ENCODE data around the gene FUT9.

The FUT9 gene

DNA sequence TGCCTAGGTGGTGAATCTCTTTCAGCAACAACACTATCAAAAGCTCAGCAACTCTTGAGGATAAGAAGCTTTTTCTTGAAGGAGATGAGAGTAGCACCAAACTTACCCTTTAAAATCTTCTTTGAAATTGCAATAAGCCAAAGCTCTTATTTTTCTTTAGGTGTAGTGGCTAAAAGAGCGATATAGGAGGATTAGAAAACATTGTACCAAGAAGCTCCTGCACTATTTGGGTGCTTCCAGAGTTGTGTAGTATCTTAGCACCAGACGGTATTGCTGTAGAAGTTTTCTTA, 1.2 kb downstream of the FUT9 start (continued):
- TF ChIP-seq, protein P1, sequence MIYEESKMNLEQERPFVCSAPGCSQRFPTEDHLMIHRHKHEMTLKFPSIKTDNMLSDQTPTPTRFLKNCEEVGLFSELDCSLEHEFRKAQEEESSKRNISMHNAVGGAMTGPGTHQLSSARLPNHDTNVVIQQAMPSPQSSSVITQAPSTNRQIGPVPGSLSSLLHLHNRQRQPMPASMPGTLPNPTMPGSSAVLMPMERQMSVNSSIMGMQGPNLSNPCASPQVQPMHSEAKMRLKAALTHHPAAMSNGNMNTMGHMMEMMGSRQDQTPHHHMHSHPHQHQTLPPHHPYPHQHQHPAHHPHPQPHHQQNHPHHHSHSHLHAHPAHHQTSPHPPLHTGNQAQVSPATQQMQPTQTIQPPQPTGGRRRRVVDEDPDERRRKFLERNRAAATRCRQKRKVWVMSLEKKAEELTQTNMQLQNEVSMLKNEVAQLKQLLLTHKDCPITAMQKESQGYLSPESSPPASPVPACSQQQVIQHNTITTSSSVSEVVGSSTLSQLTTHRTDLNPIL (CRISPR knock-in tag; IDR thresholded peaks at IDR 0.05; ENCODE audit: low read depth), result no peak
- TF ChIP-seq, protein P2, sequence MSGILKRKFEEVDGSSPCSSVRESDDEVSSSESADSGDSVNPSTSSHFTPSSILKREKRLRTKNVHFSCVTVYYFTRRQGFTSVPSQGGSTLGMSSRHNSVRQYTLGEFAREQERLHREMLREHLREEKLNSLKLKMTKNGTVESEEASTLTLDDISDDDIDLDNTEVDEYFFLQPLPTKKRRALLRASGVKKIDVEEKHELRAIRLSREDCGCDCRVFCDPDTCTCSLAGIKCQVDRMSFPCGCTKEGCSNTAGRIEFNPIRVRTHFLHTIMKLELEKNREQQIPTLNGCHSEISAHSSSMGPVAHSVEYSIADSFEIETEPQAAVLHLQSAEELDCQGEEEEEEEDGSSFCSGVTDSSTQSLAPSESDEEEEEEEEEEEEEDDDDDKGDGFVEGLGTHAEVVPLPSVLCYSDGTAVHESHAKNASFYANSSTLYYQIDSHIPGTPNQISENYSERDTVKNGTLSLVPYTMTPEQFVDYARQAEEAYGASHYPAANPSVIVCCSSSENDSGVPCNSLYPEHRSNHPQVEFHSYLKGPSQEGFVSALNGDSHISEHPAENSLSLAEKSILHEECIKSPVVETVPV (CRISPR knock-in tag; IDR thresholded peaks at IDR 0.05), result no peak
- no peak for TF ChIP-seq SNAI2 (CRISPR knock-in tag; IDR thresholded peaks at IDR 0.05)
- no peak for TF ChIP-seq OSR1 (CRISPR knock-in tag; IDR thresholded peaks at IDR 0.05)
- TF ChIP-seq TCF4 (CRISPR knock-in tag; IDR thresholded peaks at IDR 0.05; ENCODE audit: borderline replicate concordance), result no peak

DNA sequence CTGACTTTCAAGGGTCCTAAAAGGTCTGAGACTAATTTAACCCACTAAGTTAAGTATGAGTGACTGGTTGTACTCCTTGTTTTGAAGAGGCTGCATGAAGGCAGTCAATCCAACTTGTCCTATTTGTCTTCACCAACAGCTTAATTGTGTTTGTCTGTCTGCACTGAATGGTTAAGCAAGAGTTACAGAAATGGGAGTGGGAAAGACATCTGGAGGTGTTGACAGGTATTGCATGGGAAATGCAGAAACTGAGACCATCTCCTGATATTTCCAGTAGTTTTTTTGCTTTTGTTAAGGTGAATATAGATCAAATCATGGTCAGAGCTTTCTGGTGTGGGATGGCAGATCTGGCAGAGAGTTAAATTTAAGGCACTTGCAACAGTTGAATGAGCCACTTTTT, 6.5 kb downstream of the FUT9 start:
- ATAC-seq, result no peak
- TF ChIP-seq RARB (CRISPR knock-in tag; IDR thresholded peaks at IDR 0.05) (no peak), ESRRG (CRISPR knock-in tag; IDR thresholded peaks at IDR 0.05) (no peak), BACH2 (CRISPR knock-in tag; IDR thresholded peaks at IDR 0.05; ENCODE audit: borderline replicate concordance) (no peak), TOX (CRISPR knock-in tag; IDR thresholded peaks at IDR 0.05; ENCODE audit: borderline replicate concordance) (no peak), PPARA (CRISPR knock-in tag; IDR thresholded peaks at IDR 0.05; ENCODE audit: borderline replicate concordance) (no peak), GLIS3 (CRISPR knock-in tag; IDR thresholded peaks at IDR 0.05) (no peak)
- TF ChIP-seq, protein P3, sequence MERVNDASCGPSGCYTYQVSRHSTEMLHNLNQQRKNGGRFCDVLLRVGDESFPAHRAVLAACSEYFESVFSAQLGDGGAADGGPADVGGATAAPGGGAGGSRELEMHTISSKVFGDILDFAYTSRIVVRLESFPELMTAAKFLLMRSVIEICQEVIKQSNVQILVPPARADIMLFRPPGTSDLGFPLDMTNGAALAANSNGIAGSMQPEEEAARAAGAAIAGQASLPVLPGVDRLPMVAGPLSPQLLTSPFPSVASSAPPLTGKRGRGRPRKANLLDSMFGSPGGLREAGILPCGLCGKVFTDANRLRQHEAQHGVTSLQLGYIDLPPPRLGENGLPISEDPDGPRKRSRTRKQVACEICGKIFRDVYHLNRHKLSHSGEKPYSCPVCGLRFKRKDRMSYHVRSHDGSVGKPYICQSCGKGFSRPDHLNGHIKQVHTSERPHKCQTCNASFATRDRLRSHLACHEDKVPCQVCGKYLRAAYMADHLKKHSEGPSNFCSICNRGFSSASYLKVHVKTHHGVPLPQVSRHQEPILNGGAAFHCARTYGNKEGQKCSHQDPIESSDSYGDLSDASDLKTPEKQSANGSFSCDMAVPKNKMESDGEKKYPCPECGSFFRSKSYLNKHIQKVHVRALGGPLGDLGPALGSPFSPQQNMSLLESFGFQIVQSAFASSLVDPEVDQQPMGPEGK (CRISPR knock-in tag; IDR thresholded peaks at IDR 0.05; ENCODE audit: borderline replicate concordance), result no peak
- TF ChIP-seq, protein P2 (CRISPR knock-in tag; IDR thresholded peaks at IDR 0.05), result no peak
- TF ChIP-seq, protein P4, sequence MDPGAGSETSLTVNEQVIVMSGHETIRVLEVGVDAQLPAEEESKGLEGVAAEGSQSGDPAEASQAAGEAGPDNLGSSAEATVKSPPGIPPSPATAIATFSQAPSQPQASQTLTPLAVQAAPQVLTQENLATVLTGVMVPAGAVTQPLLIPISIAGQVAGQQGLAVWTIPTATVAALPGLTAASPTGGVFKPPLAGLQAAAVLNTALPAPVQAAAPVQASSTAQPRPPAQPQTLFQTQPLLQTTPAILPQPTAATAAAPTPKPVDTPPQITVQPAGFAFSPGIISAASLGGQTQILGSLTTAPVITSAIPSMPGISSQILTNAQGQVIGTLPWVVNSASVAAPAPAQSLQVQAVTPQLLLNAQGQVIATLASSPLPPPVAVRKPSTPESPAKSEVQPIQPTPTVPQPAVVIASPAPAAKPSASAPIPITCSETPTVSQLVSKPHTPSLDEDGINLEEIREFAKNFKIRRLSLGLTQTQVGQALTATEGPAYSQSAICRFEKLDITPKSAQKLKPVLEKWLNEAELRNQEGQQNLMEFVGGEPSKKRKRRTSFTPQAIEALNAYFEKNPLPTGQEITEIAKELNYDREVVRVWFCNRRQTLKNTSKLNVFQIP (CRISPR knock-in tag; IDR thresholded peaks at IDR 0.05; ENCODE audit: borderline replicate concordance, low read depth), result no peak

DNA sequence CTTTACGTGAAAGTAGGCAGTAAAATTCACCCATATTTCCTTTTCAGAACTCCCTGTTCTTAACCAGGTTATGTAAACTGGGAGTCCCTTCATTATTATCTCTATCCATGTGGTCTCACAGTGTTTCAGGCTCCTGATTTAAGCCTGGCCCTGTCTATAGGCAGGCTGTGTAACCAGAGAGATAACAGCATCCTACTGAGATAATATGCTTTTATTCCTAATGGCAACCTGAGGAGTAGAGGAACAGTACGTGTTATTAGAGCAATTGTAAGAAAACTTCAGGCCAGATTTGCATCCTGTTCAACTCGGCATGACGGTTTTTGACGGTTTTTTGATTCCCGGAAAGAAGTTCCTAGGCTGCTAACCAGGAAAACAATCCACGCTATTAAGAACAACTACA, 16.9 kb downstream of the FUT9 start:
- TF ChIP-seq, protein P2 (CRISPR knock-in tag; IDR thresholded peaks at IDR 0.05), result no peak
- TF ChIP-seq, protein P1 (CRISPR knock-in tag; IDR thresholded peaks at IDR 0.05; ENCODE audit: low read depth), result no peak
- ATAC-seq, result no peak

DNA sequence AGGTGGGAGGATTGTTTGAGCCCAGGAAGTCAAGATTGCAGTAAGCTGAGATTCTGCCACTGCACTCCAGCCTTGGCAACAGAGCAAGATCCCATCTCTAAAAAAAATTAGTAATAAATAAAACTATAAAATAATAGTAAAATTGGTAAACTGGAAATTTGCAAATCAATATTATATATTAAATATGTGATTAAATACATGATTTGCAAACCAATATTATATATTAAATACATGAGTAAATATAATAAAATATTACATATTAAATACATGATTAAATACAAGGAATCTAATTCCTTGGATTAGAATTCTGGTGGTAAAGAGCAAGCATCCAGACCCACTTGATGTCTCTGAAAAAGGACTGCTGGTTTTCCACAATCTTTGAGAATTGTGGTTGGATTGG, 35.8 kb downstream of the FUT9 start:
- no peak for ATAC-seq
- TF ChIP-seq, protein P3 (CRISPR knock-in tag; IDR thresholded peaks at IDR 0.05; ENCODE audit: borderline replicate concordance), result no peak
- no peak for TF ChIP-seq ISL1 (CRISPR knock-in tag; IDR thresholded peaks at IDR 0.05)
- TF ChIP-seq SNAI2 (CRISPR knock-in tag; IDR thresholded peaks at IDR 0.05), result no peak
- TF ChIP-seq TCF4 (CRISPR knock-in tag; IDR thresholded peaks at IDR 0.05; ENCODE audit: borderline replicate concordance), result no peak
- no peak for TF ChIP-seq RARB (CRISPR knock-in tag; IDR thresholded peaks at IDR 0.05)
- TF ChIP-seq, protein P2 (CRISPR knock-in tag; IDR thresholded peaks at IDR 0.05), result no peak
- no peak for TF ChIP-seq OSR1 (CRISPR knock-in tag; IDR thresholded peaks at IDR 0.05)
- no peak for TF ChIP-seq ZFP3 (CRISPR knock-in tag; IDR thresholded peaks at IDR 0.05)
- TF ChIP-seq PPARA (CRISPR knock-in tag; IDR thresholded peaks at IDR 0.05; ENCODE audit: borderline replicate concordance), result no peak
- TF ChIP-seq, protein P4 (CRISPR knock-in tag; IDR thresholded peaks at IDR 0.05; ENCODE audit: borderline replicate concordance, low read depth), result no peak
- TF ChIP-seq, protein P1 (CRISPR knock-in tag; IDR thresholded peaks at IDR 0.05; ENCODE audit: low read depth), result no peak
- TF ChIP-seq ZNF565 (CRISPR knock-in tag; conservative IDR thresholded peaks at IDR 0.05; ENCODE audit: low read depth), result no peak
